Mucosa of descending colon (tissue), 3 donors: ENCODE results near the gene BCAM. TPM values are rescaled to one million over a fixed set of nuclear protein-coding genes. Genes with fewer than 3 reads are reported as not detected.

Experiments
- ATAC-seq: fragments of 200-7000 bp; cut with Tn5 transposase; one replicate; pipeline ENCODE4 v1.9.1; 2020; ENCODE audit warnings: mild to moderate bottlenecking, moderate library complexity
- DNase-seq, 3 donors: peaks; one replicate each; pipeline ENCODE4 v3.0.0-alpha.2; 2020
- H3K36me3 ChIP-seq: fragments of 200-600 bp; one replicate; pipeline ENCODE4 v1.8.0; 2021; ENCODE audit warnings: low read depth, mild to moderate bottlenecking
- H3K4me1 ChIP-seq: fragments of 200-600 bp; one replicate; pipeline ENCODE4 v1.8.0; 2021; ENCODE audit warnings: low read depth, mild to moderate bottlenecking
- H3K4me3 ChIP-seq: fragments of 200-600 bp; one replicate; pipeline ENCODE4 v1.8.0; 2021; ENCODE audit warnings: mild to moderate bottlenecking
- H3K9me3 ChIP-seq: fragments of 200-600 bp; one replicate; pipeline ENCODE4 v1.8.0; 2021; ENCODE audit warnings: mild to moderate bottlenecking
- intact Hi-C, 2 donors: fragments of 100-400 bp; cut with DNase I in 1 of 2; cut with micrococcal nuclease in 1 of 2; formaldehyde crosslinking; loops; one replicate each; pipeline versions ENCODE4 v1.11.0 to v1.11.1; 2022; cut with DNase I, micrococcal nuclease
- total RNA-seq, 3 donors: library from RNA; stranded (reverse); fragmentation: NEBNext Ultra II Directional in 2 of 3; extraction: Animal tissue kit (Norgen Biotek cat#: 25700) in 2 of 3; gene quantifications; one replicate each; pipeline versions ENCODE4 v1.2.1 to v1.2.4, GENCODE V29; 2021 to 2023
- TF ChIP-seq, protein P1 (sequence below): fragments of 200-600 bp; IDR thresholded peaks from one replicate; pipeline ENCODE4 v1.8.0; 2022; ENCODE audit warnings: antibody characterized with exemption, mild to moderate bottlenecking
- donor health status: DM: no; HTN: no; CAD: no; lungs with moderate emphysema.
- donor health status: DM: no; HTN: no; CAD: no.
- donor health status: DM: no; HTN: yes; CAD: no.

Gene BCAM
- total RNA-seq, 3 donors from 2014 or later = 16.3 to 25.1 (median 20.3) TPM

DNA sequence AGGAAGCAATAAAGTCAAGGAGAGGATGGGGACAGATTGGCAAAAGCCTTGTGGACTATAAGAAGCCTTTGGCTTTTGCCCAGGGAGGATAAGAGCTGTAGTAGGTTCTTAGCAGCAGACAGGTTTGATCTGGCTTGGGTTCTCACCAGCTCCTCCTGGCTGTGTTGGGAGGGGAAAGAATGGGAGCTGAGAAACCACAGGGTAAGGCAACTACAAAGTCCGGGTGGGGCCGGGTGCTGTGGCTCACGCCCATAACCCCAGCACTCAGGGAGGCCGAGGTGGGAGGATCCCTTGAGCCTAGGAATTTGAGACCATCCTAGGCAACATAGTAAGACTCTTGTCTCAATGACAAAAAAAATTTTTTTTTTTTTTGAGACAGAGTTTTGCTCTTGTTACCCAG is 57.8 kb downstream of the BCAM start:
- Histone ChIP-seq H3K36me3 (no peaks in the 10 kb centered on the region), H3K4me3 (no peak overlapping the region), H3K9me3 (no peaks in the 10 kb centered on the region), H3K4me1 (no peaks in the 10 kb centered on the region)
- TF ChIP-seq, protein P1, sequence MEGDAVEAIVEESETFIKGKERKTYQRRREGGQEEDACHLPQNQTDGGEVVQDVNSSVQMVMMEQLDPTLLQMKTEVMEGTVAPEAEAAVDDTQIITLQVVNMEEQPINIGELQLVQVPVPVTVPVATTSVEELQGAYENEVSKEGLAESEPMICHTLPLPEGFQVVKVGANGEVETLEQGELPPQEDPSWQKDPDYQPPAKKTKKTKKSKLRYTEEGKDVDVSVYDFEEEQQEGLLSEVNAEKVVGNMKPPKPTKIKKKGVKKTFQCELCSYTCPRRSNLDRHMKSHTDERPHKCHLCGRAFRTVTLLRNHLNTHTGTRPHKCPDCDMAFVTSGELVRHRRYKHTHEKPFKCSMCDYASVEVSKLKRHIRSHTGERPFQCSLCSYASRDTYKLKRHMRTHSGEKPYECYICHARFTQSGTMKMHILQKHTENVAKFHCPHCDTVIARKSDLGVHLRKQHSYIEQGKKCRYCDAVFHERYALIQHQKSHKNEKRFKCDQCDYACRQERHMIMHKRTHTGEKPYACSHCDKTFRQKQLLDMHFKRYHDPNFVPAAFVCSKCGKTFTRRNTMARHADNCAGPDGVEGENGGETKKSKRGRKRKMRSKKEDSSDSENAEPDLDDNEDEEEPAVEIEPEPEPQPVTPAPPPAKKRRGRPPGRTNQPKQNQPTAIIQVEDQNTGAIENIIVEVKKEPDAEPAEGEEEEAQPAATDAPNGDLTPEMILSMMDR = no peak
- DNase-seq (no peak), ATAC-seq (peak; percentile 65)
- intact Hi-C loops = no loop called here

DNA sequence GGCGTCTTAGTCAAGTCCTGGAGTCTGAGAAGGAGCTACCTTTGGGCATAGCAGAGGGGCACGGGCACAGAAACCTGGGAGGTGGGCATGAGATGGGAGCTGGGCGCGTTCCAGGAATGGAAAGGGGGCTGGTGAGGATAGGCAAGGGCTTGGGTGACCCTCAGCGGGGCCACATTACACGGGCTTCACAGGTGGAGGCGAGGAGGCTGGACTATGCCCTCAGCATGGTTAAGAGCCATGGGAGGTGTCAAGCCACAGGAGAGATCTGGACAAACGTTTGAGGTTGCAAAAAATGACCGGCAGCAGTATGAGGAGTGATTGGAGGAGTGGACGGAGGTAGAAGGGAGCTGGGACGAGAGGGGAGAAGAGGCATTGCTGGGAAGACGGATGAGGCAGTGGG is 58.7 kb downstream of the BCAM start:
- ATAC-seq (no peak), DNase-seq (no peak)
- Histone ChIP-seq H3K4me3 (no peak overlapping the region), H3K4me1 (no peaks in the 10 kb centered on the region), H3K9me3 (no peaks in the 10 kb centered on the region), H3K36me3 (no peaks in the 10 kb centered on the region)
- TF ChIP-seq, protein P1 = no peak
- intact Hi-C loops = no loop called here

DNA sequence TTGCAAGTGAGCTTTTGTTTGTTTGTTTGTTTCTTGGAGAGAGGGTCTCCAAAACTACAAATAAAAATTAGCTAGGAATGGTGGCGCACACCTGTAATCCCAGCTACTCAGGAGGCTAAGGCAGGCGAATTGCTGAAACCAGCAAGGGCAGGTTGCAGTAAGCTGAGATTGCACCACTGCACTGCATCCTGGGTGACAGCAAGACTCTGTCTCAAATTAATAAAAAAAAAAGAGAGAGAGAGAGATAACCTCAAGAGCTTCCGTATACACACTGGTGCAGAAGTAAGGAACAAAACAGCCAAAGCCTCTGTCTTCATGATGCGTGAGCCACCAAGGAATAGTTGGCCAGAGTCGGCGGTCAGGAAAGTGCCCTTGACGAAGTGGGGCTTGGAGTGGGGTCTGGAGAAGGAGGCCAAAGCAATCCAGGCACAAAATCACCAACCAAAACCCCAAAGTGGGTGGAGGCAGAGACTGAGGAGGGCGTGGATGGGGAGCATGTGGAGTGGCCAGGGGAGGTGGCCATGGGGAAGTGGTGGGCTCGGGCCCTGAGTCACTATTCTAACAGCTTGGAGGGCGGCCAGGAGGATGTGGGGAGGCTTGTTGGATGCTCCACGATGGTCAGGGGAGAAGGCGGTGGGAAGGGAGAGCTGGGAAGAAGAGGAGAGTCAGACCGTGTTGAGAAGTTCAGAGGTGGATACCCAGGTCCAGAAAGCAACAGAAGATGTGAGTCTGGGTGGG is 61.0 kb downstream of the BCAM start:
- Histone ChIP-seq H3K4me1 (no peaks in the 10 kb centered on the region), H3K9me3 (no peaks in the 10 kb centered on the region), H3K4me3 (no peak overlapping the region), H3K36me3 (no peaks in the 10 kb centered on the region)
- intact Hi-C loops = no loop called here
- ATAC-seq (peak; percentile 23), DNase-seq (peak in 1 of 3 donors; percentile 47)
- TF ChIP-seq, protein P1 = no peak

Other genes starting within 250 kb of the BCAM start
- not detected for gene IGSF23, start 195.5 kb upstream of the BCAM start, total RNA-seq
- 10 to 100 TPM; 23.8 to 39.8 (median 26.7) TPM for gene PVR, start 165.2 kb upstream of the BCAM start, total RNA-seq
- gene CEACAM19, start 137.6 kb upstream of the BCAM start, total RNA-seq = 1 to 10 TPM; 5.8 to 8.0 (median 6.9) TPM
- gene CEACAM16, start 110.0 kb upstream of the BCAM start, total RNA-seq = under 1 TPM in 1 of 3 donors, not detected in 2; 0.17 TPM
- gene BCL3, start 60.4 kb upstream of the BCAM start, total RNA-seq = 100 to 1,000 TPM in 1 of 3 donors, 10 to 100 TPM in 2; 78.9 to 145 (median 90.6) TPM
- 10 to 100 TPM; 36.5 to 92.6 (median 59.1) TPM for gene CBLC, start 31.2 kb upstream of the BCAM start, total RNA-seq
- gene NECTIN2, start 37.2 kb downstream of the BCAM start, total RNA-seq = 100 to 1,000 TPM in 1 of 3 donors, 10 to 100 TPM in 2; 65.3 to 109 (median 98.8) TPM
- gene TOMM40, start 82.2 kb downstream of the BCAM start, total RNA-seq = 10 to 100 TPM; 47.9 to 82.6 (median 53.5) TPM
- gene APOE, start 96.7 kb downstream of the BCAM start, total RNA-seq = 10 to 100 TPM; 32.7 to 74.6 (median 46.2) TPM
- 10 to 100 TPM in 1 of 3 donors, 1 to 10 TPM in 2; 3.6 to 12.7 (median 9.8) TPM for gene APOC1, start 105.5 kb downstream of the BCAM start, total RNA-seq
- gene APOC4, start 133.1 kb downstream of the BCAM start, total RNA-seq = not detected
- 1 to 10 TPM in 1 of 3 donors, under 1 TPM in 2; 0.80 to 1.6 (median 0.98) TPM for gene APOC2, start 136.9 kb downstream of the BCAM start, total RNA-seq
- gene CLPTM1, start 146.3 kb downstream of the BCAM start, total RNA-seq = 100 to 1,000 TPM in 2 of 3 donors, 10 to 100 TPM in 1; 98.3 to 125 (median 114) TPM
- gene RELB, start 192.4 kb downstream of the BCAM start, total RNA-seq = 10 to 100 TPM; 20.9 to 30.3 (median 21.1) TPM
- gene CLASRP, start 229.9 kb downstream of the BCAM start, total RNA-seq = 100 to 1,000 TPM in 1 of 3 donors, 10 to 100 TPM in 2; 79.4 to 113 (median 93.2) TPM